Measurements from ENCODE around the gene YPEL2. TPM values are rescaled to one million over a fixed set of nuclear protein-coding genes. Genes with fewer than 3 reads are reported as not detected.

YPEL2 gene
- total RNA-seq, 1 experiment from 2014 or later = 2.2 TPM

DNA sequence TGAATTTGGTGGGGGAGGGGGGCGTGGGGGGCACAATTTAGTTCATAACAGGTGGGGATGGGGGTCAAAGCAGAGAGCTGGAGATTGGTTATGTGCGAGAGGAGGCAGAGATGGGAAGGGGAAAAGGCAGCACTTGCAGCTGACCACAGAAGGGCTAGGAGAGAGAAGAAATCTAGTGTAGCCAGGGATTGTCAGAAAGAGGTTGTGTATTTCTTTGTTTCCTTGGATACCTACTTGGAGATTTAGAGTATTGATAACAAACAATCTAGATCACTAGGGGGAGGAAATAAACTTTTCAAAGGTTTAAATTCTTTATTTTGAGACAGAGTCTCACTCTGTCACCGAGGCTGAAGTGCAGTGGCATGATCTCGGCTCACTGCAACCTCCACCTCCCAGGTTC lies 47.1 kb upstream of the YPEL2 start (continued):
- TF ChIP-seq ZNF317 (CRISPR knock-in tag; IDR thresholded peaks at IDR 0.05; ENCODE audit: borderline replicate concordance, low read depth) (no peak), NFYB (CRISPR knock-in tag; conservative IDR thresholded peaks at IDR 0.05; ENCODE audit: low read depth) (no peak), ZNF281 (CRISPR knock-in tag; IDR thresholded peaks at IDR 0.05) (no peak), IRF2 (CRISPR knock-in tag; IDR thresholded peaks at IDR 0.05; ENCODE audit: borderline replicate concordance, low read depth) (no peak)

DNA sequence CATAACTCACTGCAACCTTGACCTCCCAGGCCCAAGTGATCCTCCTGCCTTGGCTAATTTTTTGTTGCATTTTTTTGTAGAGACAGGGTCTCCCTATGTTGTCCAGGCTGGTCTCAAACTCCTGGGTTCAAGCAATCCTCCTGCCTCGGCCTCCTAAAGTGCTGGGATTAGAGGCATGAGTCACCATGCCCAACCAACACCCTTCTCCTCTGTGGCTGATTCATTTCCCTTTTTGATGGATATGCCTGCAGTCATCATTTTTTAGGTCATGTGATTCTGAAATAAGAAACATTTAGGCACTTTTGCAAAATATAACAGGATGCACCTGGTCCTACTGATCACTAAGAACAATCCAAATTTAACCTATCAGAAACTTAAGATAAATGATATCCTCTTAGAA lies 44.0 kb upstream of the YPEL2 start:
- DNase-seq (ENCODE audit: low spot score) (no peak), ATAC-seq (no peak)
- Mint-ChIP-seq H3K9me3 (no peaks in the 10 kb centered on the region), H3K4me1 (peaks cover 18% of the 10 kb centered on the region), H3K27ac (no peak overlapping the region), H3K4me3 (no peak overlapping the region), H3K36me3 (peaks cover 2% of the 10 kb centered on the region; the same call in 1 of the 2 replicates), H3K27me3 (ENCODE audit: low read depth) (peaks cover 97% of the 10 kb centered on the region)
- CTCF ChIA-PET = no interaction called here
- POLR2A ChIA-PET = no interaction called here
- no peak for TF ChIP-seq ZNF532 (CRISPR knock-in tag; IDR thresholded peaks at IDR 0.05; ENCODE audit: borderline replicate concordance)
- no peak for TF ChIP-seq NFYB (CRISPR knock-in tag; conservative IDR thresholded peaks at IDR 0.05; ENCODE audit: low read depth)
- no peak for TF ChIP-seq SMAD4 (CRISPR knock-in tag; IDR thresholded peaks at IDR 0.05)
- no peak for TF ChIP-seq E2F4 (CRISPR knock-in tag; IDR thresholded peaks at IDR 0.05; ENCODE audit: borderline replicate concordance, low read depth)
- TF ChIP-seq RORB (CRISPR knock-in tag; IDR thresholded peaks at IDR 0.05) = no peak
- TF ChIP-seq, protein P1, sequence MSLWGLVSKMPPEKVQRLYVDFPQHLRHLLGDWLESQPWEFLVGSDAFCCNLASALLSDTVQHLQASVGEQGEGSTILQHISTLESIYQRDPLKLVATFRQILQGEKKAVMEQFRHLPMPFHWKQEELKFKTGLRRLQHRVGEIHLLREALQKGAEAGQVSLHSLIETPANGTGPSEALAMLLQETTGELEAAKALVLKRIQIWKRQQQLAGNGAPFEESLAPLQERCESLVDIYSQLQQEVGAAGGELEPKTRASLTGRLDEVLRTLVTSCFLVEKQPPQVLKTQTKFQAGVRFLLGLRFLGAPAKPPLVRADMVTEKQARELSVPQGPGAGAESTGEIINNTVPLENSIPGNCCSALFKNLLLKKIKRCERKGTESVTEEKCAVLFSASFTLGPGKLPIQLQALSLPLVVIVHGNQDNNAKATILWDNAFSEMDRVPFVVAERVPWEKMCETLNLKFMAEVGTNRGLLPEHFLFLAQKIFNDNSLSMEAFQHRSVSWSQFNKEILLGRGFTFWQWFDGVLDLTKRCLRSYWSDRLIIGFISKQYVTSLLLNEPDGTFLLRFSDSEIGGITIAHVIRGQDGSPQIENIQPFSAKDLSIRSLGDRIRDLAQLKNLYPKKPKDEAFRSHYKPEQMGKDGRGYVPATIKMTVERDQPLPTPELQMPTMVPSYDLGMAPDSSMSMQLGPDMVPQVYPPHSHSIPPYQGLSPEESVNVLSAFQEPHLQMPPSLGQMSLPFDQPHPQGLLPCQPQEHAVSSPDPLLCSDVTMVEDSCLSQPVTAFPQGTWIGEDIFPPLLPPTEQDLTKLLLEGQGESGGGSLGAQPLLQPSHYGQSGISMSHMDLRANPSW (CRISPR knock-in tag; conservative IDR thresholded peaks at IDR 0.05; ENCODE audit: low read depth) = no peak
- TF ChIP-seq FOXP4 (CRISPR knock-in tag; IDR thresholded peaks at IDR 0.05) = no peak
- TF ChIP-seq TP53 (CRISPR knock-in tag; IDR thresholded peaks at IDR 0.05) = no peak
- no peak for TF ChIP-seq ZMAT4 (CRISPR knock-in tag; IDR thresholded peaks at IDR 0.05)
- TF ChIP-seq CTCF (IDR thresholded peaks at IDR 0.05) = no peak
- TF ChIP-seq GRHL2 (CRISPR knock-in tag; IDR thresholded peaks at IDR 0.05; ENCODE audit: insufficient replicate concordance, severe bottlenecking) = no peak
- TF ChIP-seq KAT7 (CRISPR knock-in tag; IDR thresholded peaks at IDR 0.05; ENCODE audit: borderline replicate concordance) = no peak
- TF ChIP-seq ZNF263 (CRISPR knock-in tag; IDR thresholded peaks at IDR 0.05; ENCODE audit: low read depth) = no peak

Data from WTC11 (cell line).